RWPE2 (cell line): ENCODE measurements around the gene WWOX.

Source experiments
- ATAC-seq: fragments of 200-7000 bp; cut with Tn5 transposase; 3 replicates; pipeline ENCODE4 v1.9.1; 2021; ENCODE audit warnings: low read depth
- DNase-seq: peaks from one replicate; pipeline ENCODE4 v3.0.0-alpha.2; 2020; ENCODE audit warnings: low spot score
- H3K27ac ChIP-seq: fragments of 450-650 bp; 2 replicates; pipeline ENCODE4 v1.5.1; 2017; ENCODE audit warnings: mild to moderate bottlenecking; ENCODE audit not compliant: poor library complexity, severe bottlenecking
- H3K27me3 ChIP-seq: fragments of 250-450 bp; sonication (Bioruptor Pico); 2 replicates; pipeline ENCODE4 v1.5.1; 2021; ENCODE audit warnings: mild to moderate bottlenecking, moderate library complexity; ENCODE audit not compliant: insufficient read depth, poor library complexity, severe bottlenecking
- H3K36me3 ChIP-seq: fragments of 250-450 bp; sonication (Bioruptor Pico); 2 replicates; pipeline ENCODE4 v1.5.1; 2020; ENCODE audit warnings: low read depth, mild to moderate bottlenecking, moderate library complexity
- H3K4me1 ChIP-seq: fragments of 250-450 bp; sonication (Bioruptor Pico); 2 replicates; pipeline ENCODE4 v1.5.1; 2021; ENCODE audit warnings: mild to moderate bottlenecking, moderate library complexity; ENCODE audit not compliant: insufficient read depth, poor library complexity, severe bottlenecking
- H3K4me3 ChIP-seq: fragments of 250-450 bp; sonication (Bioruptor Pico); 2 replicates; pipeline ENCODE4 v1.5.1; 2021; ENCODE audit warnings: mild to moderate bottlenecking, moderate library complexity; ENCODE audit not compliant: severe bottlenecking
- H3K9me3 ChIP-seq: fragments of 250-450 bp; sonication (Bioruptor Pico); 2 replicates; pipeline ENCODE4 v1.5.1; 2021; ENCODE audit warnings: mild to moderate bottlenecking, moderate library complexity; ENCODE audit not compliant: severe bottlenecking
- CTCF ChIP-seq: fragments of 450-650 bp; IDR thresholded peaks from one replicate; pipeline ENCODE4 v1.5.1; 2017; ENCODE audit warnings: mild to moderate bottlenecking, moderate library complexity; ENCODE audit not compliant: poor library complexity, severe bottlenecking

The WWOX gene

GRCh38 chr16:78325468-78326352, 226.3 kb downstream of the WWOX start:
- Histone ChIP-seq H3K4me1 (no peaks in the 10 kb centered on the region), H3K36me3 (no peaks in the 10 kb centered on the region), H3K27me3 (no peaks in the 10 kb centered on the region), H3K9me3 (no peaks in the 10 kb centered on the region), H3K4me3 (no peak overlapping the region), H3K27ac (no peak overlapping the region)
- DNase-seq (no peak), ATAC-seq (no peak)
- TF ChIP-seq CTCF = no peak

GRCh38 chr16:78326731-78327130, 227.3 kb downstream of the WWOX start:
- no peak overlapping the region for H3K27ac ChIP-seq
- no peak for ATAC-seq
- no peaks in the 10 kb centered on the region for H3K4me1 ChIP-seq
- no peak overlapping the region for H3K4me3 ChIP-seq
- no peaks in the 10 kb centered on the region for H3K36me3 ChIP-seq
- no peak for TF ChIP-seq CTCF
- H3K9me3 ChIP-seq = no peaks in the 10 kb centered on the region
- no peak for DNase-seq
- no peaks in the 10 kb centered on the region for H3K27me3 ChIP-seq

GRCh38 chr16:78331731-78332130, 232.3 kb downstream of the WWOX start:
- no peaks in the 10 kb centered on the region for H3K36me3 ChIP-seq
- no peaks in the 10 kb centered on the region for H3K4me1 ChIP-seq
- H3K27me3 ChIP-seq = no peaks in the 10 kb centered on the region
- DNase-seq (no peak), ATAC-seq (no peak)
- TF ChIP-seq CTCF = no peak
- no peaks in the 10 kb centered on the region for H3K9me3 ChIP-seq
- H3K4me3 ChIP-seq = no peak overlapping the region
- H3K27ac ChIP-seq = no peak overlapping the region

GRCh38 chr16:78333808-78334207, 234.4 kb downstream of the WWOX start:
- H3K36me3 ChIP-seq = no peaks in the 10 kb centered on the region
- H3K4me3 ChIP-seq = no peak overlapping the region
- no peaks in the 10 kb centered on the region for H3K4me1 ChIP-seq
- no peak for DNase-seq
- H3K27me3 ChIP-seq = no peaks in the 10 kb centered on the region
- ATAC-seq = no peak
- no peak overlapping the region for H3K27ac ChIP-seq
- H3K9me3 ChIP-seq = no peaks in the 10 kb centered on the region
- no peak for TF ChIP-seq CTCF

- Histone ChIP-seq H3K36me3 (no peaks in the 10 kb centered on the region), H3K4me3 (no peak overlapping the region), H3K27ac (no peak overlapping the region), H3K4me1 (no peaks in the 10 kb centered on the region), H3K9me3 (no peaks in the 10 kb centered on the region), H3K27me3 (no peaks in the 10 kb centered on the region)
- ATAC-seq (no peak), DNase-seq (no peak)
- no peak for TF ChIP-seq CTCF
Measured at GRCh38 chr16:78340590-78340989, 241.1 kb downstream of the WWOX start.
